ENCODE results near the gene FOXK1. TPM values are rescaled to one million over a fixed set of nuclear protein-coding genes. Genes with fewer than 3 reads are reported as not detected.
A peak's percentile ranks its signal among the peaks of the same experiment; 100 is the strongest.
"Not testable (repeated sequence)": the region's sequence is repeated elsewhere in the genome, so short reads cannot be mapped to it uniquely, and the experiment has no call there.

FOXK1 gene
- total RNA-seq, 2 donors from 2014 or later, result 35.6 to 48.1 TPM

DNA sequence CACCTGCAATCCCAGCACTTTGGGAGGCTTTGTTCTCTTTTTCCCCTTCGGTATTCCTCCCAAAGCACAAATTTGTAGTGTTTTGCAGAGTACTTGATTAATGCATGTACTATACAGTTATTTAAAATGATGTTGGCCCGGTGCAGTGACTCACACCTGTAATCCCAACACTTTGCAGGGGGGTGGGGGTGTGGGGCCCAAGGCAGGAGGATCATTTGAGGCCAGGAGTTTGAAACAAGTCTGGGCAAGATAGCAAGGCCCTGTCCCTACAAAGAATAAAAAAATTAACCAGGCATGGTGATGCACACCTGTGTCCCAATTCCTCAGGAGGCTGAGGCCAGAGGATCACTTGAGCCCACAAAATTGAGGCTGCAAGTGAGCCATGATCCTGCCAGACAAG is 26.8 kb upstream of the FOXK1 start:
- H3K4me1 Mint-ChIP-seq (ENCODE audit: low read depth in 2 of 2), result peaks cover 5 to 9% of the 10 kb centered on the region in 2 donors
- H3K4me3 Mint-ChIP-seq, result no peak overlapping the region
- H3K9me3 Mint-ChIP-seq, result peaks cover 5% of the 10 kb centered on the region
- peaks cover 5 to 9% of the 10 kb centered on the region in 2 donors for H3K27me3 Mint-ChIP-seq
- no peak overlapping the region for H3K27ac Mint-ChIP-seq
- DNase-seq (ENCODE audit: low spot score), result no peak
- H3K36me3 Mint-ChIP-seq, result peaks cover 12% of the 10 kb centered on the region
- no peak for ATAC-seq

- H3K9me3 Mint-ChIP-seq, result peaks cover 5% of the 10 kb centered on the region
- peaks cover 5 to 9% of the 10 kb centered on the region in 2 donors for H3K27me3 Mint-ChIP-seq
- ATAC-seq (no peak), DNase-seq (ENCODE audit: low spot score) (no peak)
- no peak overlapping the region for H3K27ac Mint-ChIP-seq
- H3K4me1 Mint-ChIP-seq (ENCODE audit: low read depth in 2 of 2), result peaks cover 5 to 9% of the 10 kb centered on the region in 2 donors
- peaks cover 12% of the 10 kb centered on the region for H3K36me3 Mint-ChIP-seq
- no peak overlapping the region for H3K4me3 Mint-ChIP-seq
Observed at GRCh38 chr7:4655896-4656295, 26.2 kb upstream of the FOXK1 start.

DNA sequence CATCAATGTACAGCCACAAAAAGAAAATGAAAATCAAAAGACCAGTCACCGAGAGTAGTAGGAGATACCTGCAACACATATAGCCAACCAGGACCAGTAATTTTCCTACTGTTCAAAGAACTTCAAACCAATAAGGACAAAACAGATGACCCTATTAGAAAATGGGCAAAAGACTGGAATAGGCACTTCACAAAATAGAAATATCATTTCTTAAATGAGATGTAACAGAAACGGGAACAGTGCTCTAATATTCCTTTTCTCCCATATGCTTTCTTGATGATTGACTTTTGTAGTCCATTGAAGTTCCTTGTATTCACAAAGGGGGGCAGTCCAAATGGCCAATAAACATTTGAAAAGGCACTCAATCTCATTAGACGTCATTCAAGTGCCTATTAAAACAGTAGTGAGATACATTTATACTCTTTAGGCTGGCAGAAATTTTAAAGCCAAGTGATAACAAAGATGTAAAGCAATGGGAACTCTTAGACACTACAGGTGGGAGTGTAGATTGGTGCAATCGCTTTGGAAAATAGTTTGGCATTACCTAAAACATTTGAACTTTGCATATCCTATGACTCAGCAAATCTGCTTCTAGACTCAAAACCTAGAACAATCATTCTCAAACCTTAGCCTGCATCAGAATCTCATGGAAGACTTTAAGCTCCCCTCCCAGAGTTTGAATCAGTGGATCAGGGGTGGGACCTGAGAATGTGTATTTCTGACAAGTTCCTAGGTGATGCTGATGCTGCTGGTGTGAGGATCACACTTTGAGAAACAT is 24.3 kb upstream of the FOXK1 start:
- no peak overlapping the region for H3K4me3 Mint-ChIP-seq

DNA sequence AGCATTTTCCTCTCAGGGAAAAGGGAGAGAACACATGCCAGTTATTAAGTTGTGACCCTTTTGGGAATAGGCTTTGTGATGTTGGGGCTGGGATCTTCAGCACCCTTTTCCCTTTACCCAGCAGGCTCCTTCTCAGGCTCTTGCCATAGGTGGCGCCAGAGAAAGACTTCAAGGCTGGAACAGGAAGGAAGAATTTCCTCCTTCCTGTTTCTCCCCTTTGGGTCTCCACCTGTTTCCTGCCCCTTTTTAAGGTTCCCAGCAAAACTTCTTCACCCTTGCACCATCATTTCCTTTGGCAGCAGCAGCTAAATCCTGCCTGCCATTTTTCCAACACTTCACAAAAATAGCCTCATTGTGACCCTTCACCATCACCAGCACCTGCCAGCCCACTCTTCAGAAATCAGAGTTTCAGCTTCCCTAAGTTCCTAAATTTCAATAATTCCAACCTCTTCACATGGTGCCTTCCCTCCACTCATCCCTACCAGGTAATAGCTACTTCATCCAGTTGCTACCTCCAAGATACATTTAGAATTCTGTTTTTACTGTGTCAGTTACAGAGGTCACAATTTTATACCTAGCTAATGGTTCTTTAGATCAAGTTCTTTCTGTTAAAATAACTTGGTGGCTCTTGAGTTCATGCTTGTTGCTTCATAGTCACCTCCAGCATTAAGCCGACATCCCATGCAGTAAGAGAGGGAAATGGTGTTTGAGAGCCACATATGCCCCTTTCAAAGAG is 22.4 kb upstream of the FOXK1 start:
- ATAC-seq, result no peak
- peak; percentile 47 for DNase-seq (ENCODE audit: low spot score)
- H3K36me3 Mint-ChIP-seq, result peaks cover 12% of the 10 kb centered on the region

More for the DNA sequence above, 24.3 kb upstream of the FOXK1 start:
- H3K4me1 Mint-ChIP-seq (ENCODE audit: low read depth in 2 of 2), result peaks cover 5 to 12% of the 10 kb centered on the region in 2 donors
- no peak overlapping the region for H3K27ac Mint-ChIP-seq
- peaks cover 5% of the 10 kb centered on the region for H3K9me3 Mint-ChIP-seq
- DNase-seq (ENCODE audit: low spot score), result no peak
- ATAC-seq, result no peak
- H3K27me3 Mint-ChIP-seq, result peaks cover 5 to 9% of the 10 kb centered on the region in 2 donors
- peaks cover 12% of the 10 kb centered on the region for H3K36me3 Mint-ChIP-seq

GRCh38 chr7:4661871-4662270 is 20.2 kb upstream of the FOXK1 start:
- no peaks in the 10 kb centered on the region for H3K27me3 Mint-ChIP-seq
- ATAC-seq (no peak), DNase-seq (ENCODE audit: low spot score) (no peak)
- H3K9me3 Mint-ChIP-seq, result peaks cover 5% of the 10 kb centered on the region
- H3K4me1 Mint-ChIP-seq (ENCODE audit: low read depth in 2 of 2), result peaks cover 15 to 22% of the 10 kb centered on the region in 2 donors
- H3K36me3 Mint-ChIP-seq, result peaks cover 7% of the 10 kb centered on the region
- H3K4me3 Mint-ChIP-seq, result no peak overlapping the region
- H3K27ac Mint-ChIP-seq, result no peak overlapping the region

More for the DNA sequence above, 22.4 kb upstream of the FOXK1 start:
- Mint-ChIP-seq H3K4me3 (no peak overlapping the region), H3K27me3 (peaks cover 5 to 9% of the 10 kb centered on the region in 2 donors), H3K27ac (peak overlapping the region in 1 of 2 donors; percentile 6), H3K4me1 (ENCODE audit: low read depth in 2 of 2) (peaks cover 9 to 19% of the 10 kb centered on the region in 2 donors), H3K9me3 (peaks cover 5% of the 10 kb centered on the region)

- peaks cover 7% of the 10 kb centered on the region for H3K36me3 Mint-ChIP-seq
- no peak overlapping the region for H3K4me3 Mint-ChIP-seq
- DNase-seq (ENCODE audit: low spot score) (no peak), ATAC-seq (peak; percentile 74 to 92)
- peak overlapping the region; percentile 43 to 89 for H3K27ac Mint-ChIP-seq
- peaks cover 15 to 22% of the 10 kb centered on the region in 2 donors for H3K4me1 Mint-ChIP-seq (ENCODE audit: low read depth in 2 of 2)
- H3K27me3 Mint-ChIP-seq, result no peaks in the 10 kb centered on the region
- H3K9me3 Mint-ChIP-seq, result peaks cover 5% of the 10 kb centered on the region
Observed at GRCh38 chr7:4663239-4664018, 18.7 kb upstream of the FOXK1 start.

GRCh38 chr7:4665661-4666060 is 16.4 kb upstream of the FOXK1 start:
- DNase-seq (ENCODE audit: low spot score) (no peak), ATAC-seq (no peak)
- H3K9me3 Mint-ChIP-seq, result no peaks in the 10 kb centered on the region
- peak overlapping the region; percentile 70 to 90 for H3K27ac Mint-ChIP-seq
- H3K4me1 Mint-ChIP-seq (ENCODE audit: low read depth in 2 of 2), result peaks cover 10 to 17% of the 10 kb centered on the region in 2 donors
- no peaks in the 10 kb centered on the region for H3K27me3 Mint-ChIP-seq
- H3K36me3 Mint-ChIP-seq, result no peaks in the 10 kb centered on the region
- H3K4me3 Mint-ChIP-seq, result peak overlapping the region; percentile 41

DNA sequence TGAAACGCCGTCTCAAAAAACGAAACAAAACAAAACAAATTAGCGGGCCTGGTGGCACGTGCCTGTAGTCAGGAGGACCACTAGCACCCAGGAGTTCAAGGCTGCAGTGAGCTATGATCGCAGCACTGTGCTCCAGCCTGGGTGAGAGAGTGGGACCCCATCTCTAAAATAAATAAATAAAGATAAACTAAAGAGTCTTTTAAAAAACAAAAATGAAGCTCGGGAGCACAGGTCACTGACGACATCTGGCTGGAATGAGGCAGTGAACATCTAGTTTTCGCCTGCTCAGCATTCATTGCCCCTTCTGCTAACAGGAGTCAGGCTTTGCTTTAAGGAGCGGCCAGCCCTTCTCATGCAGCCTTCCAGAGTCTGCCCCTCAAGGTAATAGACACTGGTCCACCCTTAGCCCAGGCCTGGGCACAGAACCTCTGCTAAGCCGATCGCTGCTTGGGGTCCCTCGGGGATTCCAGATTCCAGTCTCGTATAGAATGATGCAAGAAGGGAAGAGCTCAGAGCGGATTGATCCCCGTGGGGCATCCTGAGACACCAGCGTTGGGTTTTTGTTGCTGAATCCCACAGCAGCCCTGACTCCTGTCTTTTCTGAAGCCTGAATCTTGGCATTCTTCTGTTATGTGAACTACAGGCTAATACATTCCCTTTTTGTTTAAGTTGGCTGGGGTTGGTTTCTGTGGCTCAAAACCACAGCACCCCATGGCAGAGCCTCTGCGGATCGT is 14.2 kb upstream of the FOXK1 start:
- H3K27me3 Mint-ChIP-seq, result peaks cover 3 to 6% of the 10 kb centered on the region in 2 donors
- no peak for ATAC-seq
- no peak overlapping the region for H3K27ac Mint-ChIP-seq
- no peak overlapping the region for H3K4me3 Mint-ChIP-seq
- DNase-seq (ENCODE audit: low spot score), result no peak
- peaks cover 10 to 16% of the 10 kb centered on the region in 2 donors for H3K4me1 Mint-ChIP-seq (ENCODE audit: low read depth in 2 of 2)
- H3K36me3 Mint-ChIP-seq, result no peaks in the 10 kb centered on the region
- H3K9me3 Mint-ChIP-seq, result no peaks in the 10 kb centered on the region

GRCh38 chr7:4668510-4668847 is 13.6 kb upstream of the FOXK1 start:
- H3K4me1 Mint-ChIP-seq (ENCODE audit: low read depth in 2 of 2), result peaks cover 10 to 14% of the 10 kb centered on the region in 2 donors
- ATAC-seq (no peak), DNase-seq (ENCODE audit: low spot score) (no peak)
- H3K27me3 Mint-ChIP-seq, result peaks cover 3 to 6% of the 10 kb centered on the region in 2 donors
- H3K27ac Mint-ChIP-seq, result no peak overlapping the region
- no peak overlapping the region for H3K4me3 Mint-ChIP-seq
- H3K36me3 Mint-ChIP-seq, result no peaks in the 10 kb centered on the region
- H3K9me3 Mint-ChIP-seq, result no peaks in the 10 kb centered on the region

DNA sequence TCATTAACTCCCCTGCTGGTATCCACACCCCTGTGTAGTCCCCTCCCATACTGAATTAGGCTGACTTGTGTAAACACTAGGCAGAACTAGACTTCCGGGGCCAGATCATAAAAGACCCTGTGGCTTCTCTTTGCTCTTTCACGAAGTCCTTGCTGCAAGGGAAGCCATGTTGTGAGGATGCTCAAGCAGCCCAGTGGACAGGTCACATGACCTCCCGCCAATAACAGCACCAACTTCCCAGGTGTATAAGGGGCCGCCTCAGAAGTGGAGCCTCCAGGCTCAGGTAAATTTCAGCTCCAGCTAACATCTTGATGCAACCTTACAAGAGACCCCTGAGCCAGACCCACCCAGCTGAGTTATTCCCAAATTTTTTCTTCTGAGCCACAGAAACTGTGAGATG is 11.3 kb upstream of the FOXK1 start:
- H3K4me3 Mint-ChIP-seq, result no peak overlapping the region
- no peaks in the 10 kb centered on the region for H3K9me3 Mint-ChIP-seq
- H3K4me1 Mint-ChIP-seq (ENCODE audit: low read depth in 2 of 2), result peaks cover 0 to 3% of the 10 kb centered on the region in 2 donors
- H3K27ac Mint-ChIP-seq, result peak overlapping the region in 1 of 2 donors; percentile 51
- no peak for ATAC-seq
- no peak for DNase-seq (ENCODE audit: low spot score)
- H3K27me3 Mint-ChIP-seq, result peaks cover 3 to 6% of the 10 kb centered on the region in 2 donors
- no peaks in the 10 kb centered on the region for H3K36me3 Mint-ChIP-seq

- H3K4me1 Mint-ChIP-seq (ENCODE audit: low read depth in 2 of 2), result peaks cover 0 to 2% of the 10 kb centered on the region in 2 donors
- no peak overlapping the region for H3K4me3 Mint-ChIP-seq
- H3K9me3 Mint-ChIP-seq, result no peaks in the 10 kb centered on the region
- ATAC-seq (no peak), DNase-seq (ENCODE audit: low spot score) (no peak)
- H3K27me3 Mint-ChIP-seq, result peaks cover 3 to 6% of the 10 kb centered on the region in 2 donors
- no peak overlapping the region for H3K27ac Mint-ChIP-seq
- no peaks in the 10 kb centered on the region for H3K36me3 Mint-ChIP-seq
Observed at GRCh38 chr7:4675771-4676367, 6.2 kb upstream of the FOXK1 start.

DNA sequence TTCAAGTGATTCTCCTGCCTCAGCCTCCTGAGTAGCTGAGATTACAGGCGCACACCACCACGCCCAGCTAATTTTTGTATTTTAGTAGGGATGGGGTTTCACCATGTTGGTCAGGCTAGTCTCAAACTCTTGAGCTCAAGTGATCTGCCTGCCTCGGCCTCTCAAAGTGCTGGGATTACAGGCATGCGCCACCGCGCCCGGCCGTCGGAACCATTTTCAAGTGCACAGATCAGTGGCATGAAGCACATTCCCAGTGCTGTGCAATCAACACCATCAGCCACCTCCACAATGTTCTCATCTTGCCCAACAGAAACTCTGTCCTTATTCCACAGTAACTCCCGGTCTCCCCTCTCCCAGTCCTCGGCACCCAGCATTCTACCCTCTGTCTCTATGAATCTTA is 4.6 kb upstream of the FOXK1 start:
- DNase-seq (ENCODE audit: low spot score); H3K4me3 Mint-ChIP-seq; H3K9me3 Mint-ChIP-seq; H3K4me1 Mint-ChIP-seq (ENCODE audit: low read depth in 2 of 2); ATAC-seq; H3K27me3 Mint-ChIP-seq; H3K27ac Mint-ChIP-seq; H3K36me3 Mint-ChIP-seq: not testable (repeated sequence)

All from natural killer cell treated with Interleukin-12 subunit alpha and Interleukin-12 subunit beta and Interleukin-15 and Interleukin-18, amount 100 ng/mL, for 72 hours (primary cell).